GM19025 (cell line): Measurements from ENCODE around the gene MND1.
"Not testable (repeated sequence)": the region's sequence is repeated elsewhere in the genome, so short reads cannot be mapped to it uniquely, and the experiment has no call there.

Experiments used
- ATAC-seq: cut with Tn5 transposase; IDR thresholded peaks from one replicate; pipeline ENCODE4 v1.9.1; 2021; ENCODE audit warnings: mild to moderate bottlenecking, low read depth, moderate library complexity; ENCODE audit not compliant: unreplicated experiment

The MND1 gene

DNA sequence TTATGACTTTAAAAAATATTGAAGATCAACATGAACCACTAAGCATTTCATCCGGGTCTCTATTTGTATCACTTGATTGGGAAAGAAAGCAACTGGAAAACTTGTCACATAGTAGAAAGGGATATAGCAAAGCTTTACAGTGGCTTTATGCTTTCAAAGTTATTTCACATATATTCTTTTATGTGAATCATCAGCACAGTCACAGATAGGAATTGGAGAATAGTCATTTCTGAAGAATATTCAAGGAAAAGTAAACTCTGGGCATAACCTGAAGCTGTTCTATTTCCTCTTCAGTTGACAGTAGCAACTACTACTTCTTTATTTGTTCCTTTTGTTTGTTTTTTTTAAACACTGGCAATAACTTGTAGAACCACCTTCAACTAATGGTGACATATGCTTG, 50.5 kb downstream of the MND1 start:
- ATAC-seq, result no peak

DNA sequence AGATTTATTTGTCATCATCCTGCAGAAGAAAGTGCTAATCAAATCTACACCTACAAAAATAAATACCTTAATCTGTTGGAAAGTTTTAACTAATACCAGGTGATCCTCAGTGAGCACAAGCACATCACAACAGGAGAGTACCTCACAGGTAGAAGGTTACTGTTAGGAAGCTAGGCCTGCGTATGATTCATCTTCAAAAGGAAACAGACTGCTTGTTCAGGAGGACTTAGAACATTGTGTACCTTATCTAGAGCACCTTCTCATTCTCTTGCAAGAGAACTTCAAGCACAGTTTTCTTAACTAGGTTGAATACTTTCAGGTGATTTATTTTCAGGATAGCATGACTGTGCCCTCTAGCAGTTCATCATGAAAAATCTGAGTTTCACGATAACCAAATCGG, 54.2 kb downstream of the MND1 start:
- no peak for ATAC-seq

DNA sequence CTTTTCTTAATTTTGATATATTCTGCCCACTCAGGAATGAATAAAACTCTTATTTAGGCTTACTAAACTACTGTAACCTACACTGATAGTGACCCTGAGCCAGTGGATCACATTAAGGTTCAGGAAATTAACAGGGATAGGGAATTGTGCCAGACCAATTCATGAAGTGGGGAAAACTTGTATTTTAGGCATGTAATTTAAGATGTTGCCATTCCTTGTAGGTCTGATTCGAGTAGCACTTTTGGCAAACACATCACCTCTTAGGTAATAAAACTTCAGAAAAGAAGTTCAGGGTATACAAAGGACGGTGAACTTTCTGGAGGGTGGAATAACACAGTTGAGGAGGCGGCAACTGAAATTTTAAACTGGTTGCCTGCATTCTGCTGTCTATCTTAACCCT, 54.9 kb downstream of the MND1 start:
- no peak for ATAC-seq

DNA sequence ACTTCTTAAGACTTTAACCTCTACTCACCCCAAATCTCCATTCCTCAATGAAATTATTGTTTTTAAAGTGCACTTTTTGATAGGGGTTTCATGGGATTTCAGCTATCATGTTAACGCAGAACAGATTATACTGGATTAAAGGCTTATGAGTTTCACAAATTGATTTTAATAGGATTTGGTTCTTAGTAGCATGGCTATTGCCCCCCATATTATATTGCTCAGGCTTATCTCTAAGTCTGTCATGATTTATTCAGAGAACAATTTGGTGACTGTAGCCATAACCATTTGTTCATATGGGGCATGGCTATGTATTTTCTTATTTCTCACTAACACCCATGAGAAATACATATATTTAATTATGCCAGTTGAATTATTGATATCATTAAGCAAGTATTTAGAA, 57.0 kb downstream of the MND1 start:
- no peak for ATAC-seq

DNA sequence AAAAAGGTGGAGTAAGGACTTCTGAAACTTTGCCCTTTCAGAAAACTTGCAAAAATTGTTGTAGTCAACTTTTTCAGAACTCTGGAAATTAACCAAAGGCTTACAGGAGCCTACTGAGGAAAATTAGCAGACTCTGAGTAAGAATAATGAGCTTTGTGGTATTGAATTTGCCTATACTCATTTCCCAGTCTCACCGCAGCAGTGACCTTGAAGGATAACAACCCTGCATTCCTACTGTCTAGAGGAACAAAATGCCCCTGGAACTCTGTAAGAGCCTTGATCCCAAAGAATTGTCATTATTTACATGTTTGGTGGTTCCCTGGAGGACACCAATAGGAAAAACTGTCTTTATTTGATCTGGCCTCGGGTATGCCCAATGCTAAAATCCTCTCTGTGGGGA, 57.9 kb downstream of the MND1 start:
- ATAC-seq, result no peak

DNA sequence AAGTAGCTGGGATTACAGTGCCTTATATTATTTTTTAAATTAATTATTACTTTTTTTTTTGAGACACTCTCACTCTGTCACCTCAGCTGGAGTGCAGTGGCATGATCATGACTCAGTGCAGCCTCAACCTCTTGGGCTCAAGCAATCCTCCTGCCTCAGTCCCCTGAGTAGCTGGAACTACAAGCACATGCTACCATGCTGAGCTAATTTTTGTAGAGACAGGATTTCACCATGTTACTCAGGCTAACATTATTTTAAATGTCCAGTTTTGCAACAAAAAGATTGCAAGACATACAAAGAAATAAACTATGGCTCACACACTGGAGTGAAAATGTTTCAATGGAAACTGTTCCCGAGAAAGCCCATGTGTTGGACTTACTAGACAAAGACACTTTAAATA, 59.2 kb downstream of the MND1 start:
- no peak for ATAC-seq

DNA sequence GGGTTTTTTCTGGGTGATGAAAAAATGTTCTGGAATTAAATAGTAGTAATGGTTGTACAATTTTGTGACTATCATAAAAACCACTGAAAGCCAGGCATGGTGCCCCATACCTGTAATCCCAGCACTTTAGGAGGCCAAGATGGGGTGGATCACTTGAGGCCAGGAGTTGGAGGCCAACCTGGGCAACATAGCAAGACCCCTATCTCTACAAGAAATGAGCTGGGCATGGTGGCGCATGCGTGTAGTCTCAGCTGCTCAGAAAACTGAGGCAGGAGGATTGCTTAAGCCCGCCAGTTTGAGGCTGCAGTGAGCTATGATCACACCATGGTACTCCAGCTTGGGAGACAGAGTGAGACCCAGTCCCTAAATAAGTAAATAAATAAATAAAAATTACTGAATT, 63.4 kb downstream of the MND1 start:
- ATAC-seq, result no peak

DNA sequence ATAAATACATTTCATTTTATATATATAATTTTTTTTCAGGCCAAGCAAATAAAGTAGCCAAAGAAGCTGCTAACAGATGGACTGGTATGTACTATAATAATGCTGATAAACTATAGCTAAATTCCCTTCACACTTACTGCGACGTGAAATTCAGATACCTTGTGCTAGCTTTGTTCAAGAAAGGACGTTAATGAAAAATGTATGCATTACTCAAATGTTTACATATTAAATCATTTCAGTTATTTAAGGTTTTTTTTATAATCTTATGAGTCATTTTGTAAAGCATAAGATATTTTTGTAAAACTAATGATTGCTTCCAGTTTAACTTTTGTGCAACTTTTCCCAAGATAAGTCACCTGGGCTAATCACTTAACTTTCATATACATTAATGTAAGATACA, 64.4 kb downstream of the MND1 start:
- no peak for ATAC-seq

DNA sequence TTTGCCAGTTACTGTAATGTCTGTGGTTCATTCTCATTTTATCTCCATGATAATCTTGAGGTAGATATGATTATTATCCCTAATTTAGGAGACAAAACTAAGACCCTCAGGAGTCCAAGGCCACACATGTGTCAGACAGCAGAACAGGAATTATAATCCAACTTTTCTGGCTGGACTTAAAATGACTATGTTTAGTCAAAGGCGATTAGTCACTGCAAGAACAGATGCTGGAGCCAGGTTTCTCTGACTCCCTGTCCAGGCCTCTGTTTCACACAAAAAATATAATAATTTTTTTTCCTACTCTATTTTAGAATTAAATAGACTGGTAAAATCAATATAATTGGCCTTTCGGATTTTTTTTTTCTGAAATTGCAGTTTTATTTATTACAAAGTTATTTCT, 64.9 kb downstream of the MND1 start:
- no peak for ATAC-seq

DNA sequence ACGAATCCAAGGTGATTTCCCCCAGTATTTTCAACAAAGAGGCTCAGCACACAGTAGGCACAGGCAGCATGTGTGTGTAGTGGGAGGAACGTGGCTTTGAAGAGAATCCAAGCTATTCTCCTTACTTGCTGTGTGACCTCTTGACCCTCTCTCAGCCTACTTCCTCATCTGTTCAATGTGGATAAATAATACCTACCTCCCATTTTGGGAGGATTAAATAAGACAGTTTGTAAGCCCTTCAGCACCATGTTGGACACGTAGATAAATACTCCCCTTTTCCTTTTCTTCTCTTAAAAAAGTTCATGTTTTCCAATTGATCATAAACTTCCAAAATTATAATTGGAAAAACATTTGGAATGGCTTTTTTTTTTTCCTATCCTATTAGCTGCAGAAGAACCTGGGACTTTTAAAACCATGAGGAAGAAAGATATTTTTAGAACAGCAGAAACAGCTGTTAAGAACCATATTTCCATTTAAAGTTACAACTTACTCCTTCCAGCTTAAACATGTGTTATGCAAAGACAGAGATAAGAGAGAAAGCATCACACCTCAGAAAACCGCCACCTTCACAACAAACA, 65.5 kb downstream of the MND1 start:
- ATAC-seq, result no peak

DNA sequence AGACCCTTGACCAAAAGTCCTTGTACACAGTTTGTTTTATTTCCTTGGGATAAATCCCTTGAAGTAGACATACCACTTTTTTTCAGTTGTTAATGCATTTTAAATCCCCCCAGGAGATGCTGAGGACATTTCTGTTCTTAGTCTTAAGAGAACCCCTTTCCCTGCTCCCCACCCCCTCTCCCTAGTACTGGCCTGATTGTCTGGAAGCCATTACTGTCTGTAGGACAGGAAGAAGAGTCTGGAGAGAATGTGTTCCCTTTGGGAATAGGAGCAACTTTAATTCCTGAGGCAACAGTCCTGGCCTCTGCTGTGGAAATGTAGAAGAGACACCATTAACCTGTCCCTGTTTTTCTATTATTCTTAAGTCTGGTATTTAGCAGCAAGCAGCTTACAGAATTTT, 69.4 kb downstream of the MND1 start:
- no peak for ATAC-seq

DNA sequence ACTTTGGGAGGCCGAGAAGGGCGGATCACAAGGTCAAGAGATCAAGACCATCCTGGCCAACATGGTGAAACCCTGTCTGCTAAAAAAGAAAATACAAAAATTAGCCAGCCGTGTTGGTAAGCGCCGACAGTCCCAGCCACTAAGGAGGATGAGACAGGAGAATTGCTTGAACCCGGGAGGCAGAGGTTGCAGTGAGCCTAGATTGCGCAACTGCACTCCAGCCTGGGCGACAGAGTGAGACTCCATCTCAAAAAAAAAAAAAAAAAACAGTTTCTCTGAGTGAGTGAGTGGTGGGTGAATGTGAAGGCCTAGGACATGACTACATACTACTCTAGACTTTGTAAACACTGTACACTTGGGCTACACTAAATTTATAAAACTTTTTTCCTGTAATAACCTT, 72.0 kb downstream of the MND1 start:
- ATAC-seq, result not testable (repeated sequence)

DNA sequence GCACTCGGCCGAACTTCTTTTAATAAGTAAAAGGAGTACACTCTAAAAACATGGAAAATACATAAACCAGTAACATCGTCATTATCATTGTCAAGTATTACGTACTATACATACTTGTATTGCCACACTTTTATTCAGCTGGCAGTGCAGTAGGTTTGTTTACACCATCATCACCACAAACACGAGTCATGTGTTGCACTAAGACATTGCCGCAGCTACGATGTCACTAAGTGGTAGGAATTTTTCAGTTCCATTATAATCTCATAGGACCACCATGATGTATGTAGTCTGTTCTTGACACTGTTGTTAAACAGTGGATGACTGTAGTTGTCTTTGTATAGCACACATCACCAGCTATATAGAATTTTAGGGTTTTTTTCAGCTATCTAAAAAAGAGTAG, 73.6 kb downstream of the MND1 start:
- no peak for ATAC-seq

DNA sequence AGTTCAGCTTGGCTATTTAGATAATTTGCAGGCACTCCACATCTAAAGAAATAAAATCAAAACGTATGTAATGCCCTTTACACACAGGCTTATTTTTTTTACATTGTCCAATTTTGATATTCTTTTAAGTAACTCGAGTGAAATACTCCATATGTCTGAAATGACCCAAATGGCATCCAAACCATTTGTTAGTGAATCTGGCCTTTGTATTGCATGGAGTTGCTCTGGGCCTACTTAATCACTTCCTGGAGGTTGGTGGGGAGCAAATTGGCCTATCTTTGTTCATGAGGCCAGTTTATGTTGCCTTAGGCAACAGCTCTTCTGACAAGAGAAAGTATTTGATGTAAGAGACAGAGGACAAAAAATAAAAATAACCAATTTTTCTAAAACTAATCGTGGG, 74.1 kb downstream of the MND1 start:
- no peak for ATAC-seq

DNA sequence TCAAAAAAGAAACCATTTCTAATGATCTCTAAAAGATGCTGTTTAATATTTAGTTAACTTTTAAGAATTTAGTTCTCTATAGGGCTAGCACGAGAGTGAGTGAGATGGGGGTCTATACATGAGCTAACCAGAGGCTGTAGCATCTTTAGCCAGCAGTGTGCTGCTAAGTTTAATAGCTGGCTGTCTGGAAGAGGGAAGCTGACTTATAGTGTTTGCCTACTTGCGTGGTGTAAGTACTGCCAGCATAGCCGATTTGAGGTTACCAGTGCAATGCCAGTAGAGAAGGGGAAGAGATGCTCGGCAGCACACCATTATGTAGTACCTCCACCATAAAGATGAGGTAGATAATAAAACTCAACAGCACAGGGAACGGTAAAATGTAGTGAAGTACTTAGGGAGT, 74.5 kb downstream of the MND1 start:
- ATAC-seq, result no peak

DNA sequence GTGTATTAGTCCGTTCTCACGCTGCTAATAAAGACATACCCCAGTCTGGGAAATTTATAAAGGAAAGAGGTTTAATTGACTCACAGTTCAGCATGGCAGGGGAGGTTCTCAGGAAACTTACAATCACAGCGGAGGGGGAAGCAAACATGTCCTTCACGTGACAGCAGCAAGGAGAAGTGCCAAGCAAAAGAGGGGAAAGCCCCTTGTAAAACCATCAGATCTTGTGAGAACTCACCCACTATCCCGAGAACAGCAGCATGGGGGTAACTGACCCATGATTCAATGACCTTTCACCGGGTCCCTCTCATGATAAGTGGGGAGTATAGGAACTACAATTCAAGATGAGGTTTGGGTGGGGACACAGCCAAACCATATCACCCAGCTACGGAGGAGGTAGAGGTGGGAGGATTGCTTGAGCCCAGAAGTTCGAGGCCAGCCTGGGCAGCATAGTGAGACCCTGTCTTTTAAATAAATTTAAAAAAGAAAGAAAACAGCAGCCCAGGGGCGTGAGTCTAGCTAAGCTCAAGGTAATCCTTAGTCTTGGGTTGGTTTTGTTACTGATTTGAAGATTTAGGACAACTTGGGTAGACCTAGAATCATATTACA, 75.3 kb downstream of the MND1 start:
- no peak for ATAC-seq

DNA sequence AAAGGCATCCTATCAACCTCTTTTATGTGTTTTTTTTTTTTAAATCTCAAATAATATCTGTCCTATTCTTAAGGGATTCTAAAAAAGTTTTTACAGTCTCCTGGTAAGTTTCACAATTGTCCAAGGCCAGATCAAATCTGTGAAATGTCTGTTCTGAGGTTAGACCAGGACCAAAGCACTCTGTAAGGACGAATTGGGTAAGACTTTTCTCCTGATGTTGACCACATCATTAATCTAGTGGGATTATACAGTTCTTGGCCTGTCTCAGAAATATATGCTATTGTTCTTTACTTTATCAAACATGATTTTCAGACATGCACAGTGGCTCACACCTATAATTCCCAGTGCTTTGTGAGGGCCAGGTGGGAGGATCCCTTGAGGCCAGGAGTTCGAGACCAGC, 75.9 kb downstream of the MND1 start:
- ATAC-seq, result no peak

DNA sequence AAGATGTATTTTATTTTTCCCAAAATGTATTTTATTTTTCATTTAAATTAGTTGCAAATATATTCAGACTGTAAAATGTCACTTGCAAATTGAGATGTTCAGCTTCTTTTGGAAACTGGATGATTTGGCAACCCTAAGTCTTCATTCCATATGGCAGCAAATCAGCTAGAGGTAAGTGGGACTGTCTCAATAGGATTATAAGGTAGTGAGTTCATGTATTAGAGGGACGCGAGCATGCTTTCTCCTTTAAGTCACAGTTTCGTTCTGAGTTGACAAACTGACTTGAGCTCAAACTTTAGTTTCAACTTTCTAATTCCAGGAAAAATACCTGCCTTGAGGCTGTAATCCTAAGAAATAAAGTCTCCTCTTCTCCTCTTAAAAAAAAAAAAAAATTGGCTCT, 77.5 kb downstream of the MND1 start:
- peak; percentile 61 for ATAC-seq

DNA sequence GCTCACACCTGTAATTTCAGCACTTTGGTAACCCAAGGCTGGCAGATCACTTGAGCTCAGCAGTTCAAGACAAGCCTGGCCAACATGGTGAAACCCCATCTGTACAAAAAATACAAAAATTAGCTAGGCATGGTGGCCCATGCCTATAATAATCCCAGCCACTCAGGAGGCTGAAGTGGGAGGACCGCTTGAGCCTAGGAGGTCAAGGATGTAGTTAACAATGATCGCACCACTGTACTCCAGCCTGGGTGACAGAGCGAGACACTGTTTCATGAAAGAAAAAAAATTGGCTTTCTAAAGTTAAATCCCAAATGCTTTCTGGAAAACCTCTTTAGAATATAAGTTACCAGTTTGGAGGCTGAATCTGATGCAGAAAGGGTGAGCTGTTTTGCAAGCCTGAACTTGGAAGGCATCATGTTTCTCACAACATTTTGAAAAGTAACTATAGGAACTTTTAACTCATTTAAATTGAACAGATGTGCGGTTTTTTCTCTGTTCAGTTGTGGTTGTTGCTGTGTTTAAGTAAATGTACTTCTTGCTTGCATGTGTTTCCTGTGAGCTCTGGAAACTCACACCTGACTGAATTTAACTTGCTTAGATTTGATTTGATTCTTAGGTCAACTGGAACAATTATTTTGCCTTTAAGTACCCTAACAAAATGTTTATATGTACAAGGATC, 81.9 kb downstream of the MND1 start:
- ATAC-seq, result no peak

DNA sequence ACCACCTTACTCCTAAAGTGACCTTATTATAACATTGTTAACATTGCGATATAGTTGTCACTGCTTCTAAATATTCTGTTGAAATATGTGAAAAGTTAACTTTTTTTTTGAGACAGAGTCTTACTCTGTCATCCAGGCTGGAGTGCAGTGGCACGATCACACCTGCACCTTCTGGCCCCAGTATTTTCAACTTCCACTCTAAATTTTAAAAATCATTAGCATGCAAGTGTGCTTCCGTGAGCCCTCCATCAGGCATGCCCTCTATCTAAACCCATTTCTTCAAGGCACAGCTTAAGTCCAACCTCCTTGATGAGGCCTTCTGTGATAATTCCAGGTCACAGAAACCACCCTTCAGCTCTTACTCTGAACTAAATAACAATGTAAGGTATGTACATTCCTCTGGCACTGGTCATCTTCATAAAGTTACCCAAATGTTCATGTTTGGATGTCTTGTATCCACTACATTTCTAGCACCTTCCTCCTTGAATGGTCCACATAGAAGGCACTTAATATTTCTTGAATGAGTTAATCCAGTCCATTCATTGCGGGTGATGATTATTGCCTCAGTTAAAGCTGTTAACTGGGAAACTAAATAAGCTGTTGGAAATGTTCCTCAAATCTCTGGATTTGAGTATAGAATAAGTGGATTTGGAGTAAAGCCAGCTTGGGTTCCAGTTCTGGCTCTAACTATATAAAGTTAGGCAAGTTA, 83.0 kb downstream of the MND1 start:
- no peak for ATAC-seq

DNA sequence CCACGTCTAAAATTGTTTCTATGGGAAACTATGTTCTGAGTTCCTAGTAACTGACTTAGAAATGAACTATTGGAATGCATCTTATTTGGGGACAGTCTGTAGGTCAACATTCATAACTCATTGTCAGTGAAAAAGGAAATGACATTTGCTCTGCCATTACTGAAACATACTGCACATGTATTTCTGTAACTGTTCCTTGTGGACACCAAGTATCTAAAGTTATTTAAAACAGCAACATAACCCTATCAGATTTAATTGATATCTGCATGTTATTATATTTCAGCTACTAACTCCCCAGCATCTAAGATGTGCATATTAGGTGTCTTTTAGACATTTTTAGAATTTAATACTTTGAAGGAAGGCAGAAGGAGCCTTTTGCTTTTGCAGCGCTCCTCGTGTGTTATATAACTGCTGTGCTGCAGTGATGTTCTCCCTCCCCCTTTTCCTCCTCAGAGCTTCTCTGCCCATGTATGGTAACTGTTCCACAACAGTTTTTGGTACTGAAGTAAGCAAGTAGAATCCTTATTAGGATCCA, 84.5 kb downstream of the MND1 start:
- no peak for ATAC-seq
